ENCODE results near the gene RNF126.
"Not testable (repeated sequence)": the region's sequence is repeated elsewhere in the genome, so short reads cannot be mapped to it uniquely, and the experiment has no call there.

RNF126 gene

DNA sequence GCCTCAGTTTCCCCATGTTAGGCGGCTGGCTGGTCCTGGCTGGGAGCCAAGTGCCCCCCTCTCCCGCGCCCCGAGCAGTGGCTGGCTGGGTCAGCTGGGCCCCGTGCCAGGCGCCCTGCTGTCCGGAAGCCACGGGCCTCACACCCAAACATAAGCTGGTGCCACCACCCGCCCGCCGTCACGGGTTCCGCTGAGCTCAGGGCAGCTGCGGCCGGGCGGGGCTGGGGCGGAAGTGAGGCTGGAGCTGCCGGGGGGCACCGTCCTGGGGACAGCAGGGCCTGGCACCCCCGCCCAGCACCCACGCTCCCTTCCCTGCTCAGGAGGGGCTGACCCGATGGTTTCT, 54.0 kb downstream of the RNF126 start:
- no peak for DNase-seq

DNA sequence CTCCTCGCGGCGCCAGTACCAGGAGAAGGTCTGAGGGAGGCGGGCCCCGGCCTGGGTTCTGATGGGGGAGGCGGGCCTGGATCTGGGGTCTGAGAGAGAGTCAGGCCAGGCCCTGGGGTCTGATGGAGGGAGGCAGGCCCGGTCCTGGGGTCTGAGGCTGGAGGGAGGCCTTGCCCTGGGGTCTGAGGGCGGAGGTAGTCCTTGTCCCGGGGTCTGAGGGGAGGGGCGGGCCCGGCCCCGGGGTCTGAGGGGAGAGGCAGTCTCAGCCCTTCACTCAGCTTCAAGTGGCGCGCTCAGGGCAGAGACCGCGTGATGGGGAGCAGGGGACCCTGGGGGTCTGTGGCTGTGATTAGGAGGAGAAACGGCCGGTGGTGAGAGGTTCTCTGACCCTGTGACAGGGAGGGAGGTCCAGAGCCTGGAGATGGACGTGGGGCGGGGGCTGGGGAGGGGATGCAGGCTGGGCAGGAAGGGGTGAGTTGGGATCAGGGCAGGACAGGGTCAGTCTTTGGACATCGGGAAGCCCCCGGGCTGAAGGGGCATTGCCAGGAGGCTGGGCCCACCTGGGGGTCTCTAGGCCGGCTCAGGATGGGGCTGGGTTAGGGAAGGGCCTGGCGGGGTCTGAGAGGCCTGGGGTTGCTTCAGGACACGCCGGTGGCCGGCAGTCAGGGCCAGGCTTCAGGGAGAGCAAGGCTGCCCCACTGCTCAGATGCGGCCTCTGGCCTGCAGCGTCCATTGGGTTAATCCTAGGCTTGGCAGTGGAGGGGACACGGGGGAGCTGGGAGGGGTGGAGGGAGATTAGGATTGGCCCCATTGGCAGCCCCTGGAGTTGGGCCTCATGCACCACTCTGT, 54.6 kb downstream of the RNF126 start:
- no peak for DNase-seq

DNA sequence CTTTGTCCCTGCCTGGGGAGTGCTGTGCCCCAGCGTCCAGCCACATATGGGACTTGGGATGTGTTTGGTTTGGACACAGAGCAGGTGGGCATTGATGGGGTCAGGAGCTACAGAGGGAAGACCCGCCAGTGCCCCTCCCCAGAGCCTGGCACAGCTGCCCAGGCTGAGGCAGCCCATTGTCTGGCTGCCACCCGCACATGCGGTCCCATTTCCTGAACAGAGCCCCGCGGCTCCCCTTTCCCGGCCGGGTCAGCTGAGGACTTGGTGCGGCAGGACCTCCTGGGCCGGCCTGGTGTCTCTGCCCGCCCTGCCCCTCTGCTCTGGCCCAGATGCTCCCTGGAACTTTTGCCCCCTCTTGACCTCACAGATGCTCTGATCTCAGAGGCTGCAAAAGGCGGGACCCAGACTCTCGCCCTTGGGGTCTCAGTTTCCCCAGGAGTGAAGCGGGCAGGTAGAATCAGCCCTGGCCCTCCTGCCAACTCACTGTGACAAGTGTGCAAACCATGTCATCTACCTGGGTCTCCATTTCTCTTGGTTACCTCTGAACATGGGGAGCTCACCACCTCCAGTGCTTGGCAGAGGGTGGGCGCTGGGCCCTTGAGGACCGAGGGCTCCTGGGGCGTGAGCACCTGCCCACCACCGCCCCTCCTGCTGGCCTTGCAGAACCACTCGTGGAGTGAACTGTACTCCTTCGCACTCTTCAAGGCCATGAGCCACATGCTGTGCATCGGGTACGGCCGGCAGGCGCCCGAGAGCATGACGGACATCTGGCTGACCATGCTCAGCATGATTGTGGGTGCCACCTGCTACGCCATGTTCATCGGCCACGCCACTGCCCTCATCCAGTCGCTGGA, 55.5 kb downstream of the RNF126 start:
- DNase-seq = no peak

DNA sequence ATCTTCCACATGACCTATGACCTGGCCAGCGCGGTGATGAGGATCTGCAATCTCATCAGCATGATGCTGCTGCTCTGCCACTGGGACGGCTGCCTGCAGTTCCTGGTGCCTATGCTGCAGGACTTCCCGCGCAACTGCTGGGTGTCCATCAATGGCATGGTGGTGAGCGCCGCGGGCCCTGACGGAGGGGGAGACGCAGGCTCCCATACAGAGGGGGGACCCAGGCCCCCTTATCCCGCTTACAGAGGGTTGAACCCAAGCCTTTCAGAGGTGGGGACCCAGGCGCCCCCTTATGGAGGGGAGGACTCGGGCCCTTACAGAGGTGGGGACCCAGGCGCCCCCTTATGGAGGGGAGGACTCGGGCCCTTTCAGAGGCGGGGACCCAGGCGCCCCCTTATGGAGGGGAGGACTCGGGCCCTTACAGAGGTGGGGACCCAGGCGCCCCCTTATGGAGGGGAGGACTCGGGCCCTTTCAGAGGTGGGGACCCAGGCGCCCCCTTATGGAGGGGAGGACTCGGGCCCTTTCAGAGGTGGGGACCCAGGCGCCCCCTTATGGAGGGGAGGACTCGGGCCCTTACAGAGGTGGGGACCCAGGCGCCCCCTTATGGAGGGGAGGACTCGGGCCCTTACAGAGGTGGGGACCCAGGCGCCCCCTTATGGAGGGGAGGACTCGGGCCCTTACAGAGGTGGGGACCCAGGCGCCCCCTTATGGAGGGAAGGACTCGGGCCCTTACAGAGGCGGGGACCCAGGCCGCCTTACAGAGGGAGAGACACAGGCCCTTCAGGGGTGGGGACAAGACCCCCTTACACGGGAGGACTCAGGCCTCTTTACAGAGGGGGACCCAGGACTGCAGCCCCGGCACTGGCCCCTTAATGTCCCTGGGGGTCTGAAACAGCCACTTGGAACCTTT, 57.7 kb downstream of the RNF126 start:
- DNase-seq = not testable (repeated sequence)

DNA sequence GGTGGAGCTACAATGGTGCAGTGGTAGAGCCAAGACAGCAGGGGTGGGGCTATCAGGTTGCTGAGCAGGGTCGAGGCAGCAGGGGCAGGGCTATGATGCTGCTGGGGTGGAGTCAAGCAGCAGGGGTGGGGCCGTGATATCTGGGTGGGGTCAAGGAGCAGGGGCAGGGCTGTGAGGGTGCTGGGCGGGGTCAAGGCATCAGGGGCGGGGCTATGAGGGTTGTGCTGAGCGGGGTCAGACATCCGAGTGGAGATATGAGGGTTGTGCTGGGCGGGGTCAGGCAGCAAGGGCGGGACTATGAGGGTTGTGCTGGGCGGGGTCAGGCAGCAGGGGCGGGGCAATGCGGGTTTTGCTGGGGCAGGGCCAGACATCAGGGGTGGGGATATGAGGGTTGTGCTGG, 58.7 kb downstream of the RNF126 start:
- no peak for DNase-seq

DNA sequence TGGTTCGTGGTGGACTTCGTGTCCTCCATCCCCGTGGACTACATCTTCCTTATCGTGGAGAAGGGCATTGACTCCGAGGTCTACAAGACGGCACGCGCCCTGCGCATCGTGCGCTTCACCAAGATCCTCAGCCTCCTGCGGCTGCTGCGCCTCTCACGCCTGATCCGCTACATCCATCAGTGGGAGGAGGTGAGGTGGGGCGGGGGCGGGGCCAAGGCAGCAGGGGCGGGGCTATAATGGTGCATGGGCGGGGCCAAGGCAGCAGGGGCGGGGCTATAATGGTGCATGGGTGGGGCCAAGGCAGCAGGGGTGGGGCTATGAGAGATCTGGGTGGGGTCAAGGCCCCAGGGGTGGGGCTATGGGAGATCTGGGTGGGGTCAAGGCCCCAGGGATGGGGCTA, 59.2 kb downstream of the RNF126 start:
- DNase-seq = not testable (repeated sequence)

DNA sequence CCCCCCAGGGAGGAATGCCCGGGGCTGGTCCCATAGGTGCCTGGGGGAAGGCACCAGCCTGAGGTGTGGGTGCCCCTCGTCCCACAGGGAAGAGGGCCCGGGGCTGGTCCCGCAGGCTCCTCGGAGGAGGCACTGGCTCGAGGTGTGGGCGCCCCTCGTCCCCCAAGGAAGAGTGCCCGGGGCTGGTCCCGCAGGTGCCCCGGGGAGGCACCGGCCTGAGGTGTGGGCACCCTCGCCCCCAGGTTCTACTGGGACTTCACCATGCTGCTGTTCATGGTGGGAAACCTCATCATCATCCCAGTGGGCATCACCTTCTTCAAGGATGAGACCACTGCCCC, 59.7 kb downstream of the RNF126 start:
- not testable (repeated sequence) for DNase-seq

DNA sequence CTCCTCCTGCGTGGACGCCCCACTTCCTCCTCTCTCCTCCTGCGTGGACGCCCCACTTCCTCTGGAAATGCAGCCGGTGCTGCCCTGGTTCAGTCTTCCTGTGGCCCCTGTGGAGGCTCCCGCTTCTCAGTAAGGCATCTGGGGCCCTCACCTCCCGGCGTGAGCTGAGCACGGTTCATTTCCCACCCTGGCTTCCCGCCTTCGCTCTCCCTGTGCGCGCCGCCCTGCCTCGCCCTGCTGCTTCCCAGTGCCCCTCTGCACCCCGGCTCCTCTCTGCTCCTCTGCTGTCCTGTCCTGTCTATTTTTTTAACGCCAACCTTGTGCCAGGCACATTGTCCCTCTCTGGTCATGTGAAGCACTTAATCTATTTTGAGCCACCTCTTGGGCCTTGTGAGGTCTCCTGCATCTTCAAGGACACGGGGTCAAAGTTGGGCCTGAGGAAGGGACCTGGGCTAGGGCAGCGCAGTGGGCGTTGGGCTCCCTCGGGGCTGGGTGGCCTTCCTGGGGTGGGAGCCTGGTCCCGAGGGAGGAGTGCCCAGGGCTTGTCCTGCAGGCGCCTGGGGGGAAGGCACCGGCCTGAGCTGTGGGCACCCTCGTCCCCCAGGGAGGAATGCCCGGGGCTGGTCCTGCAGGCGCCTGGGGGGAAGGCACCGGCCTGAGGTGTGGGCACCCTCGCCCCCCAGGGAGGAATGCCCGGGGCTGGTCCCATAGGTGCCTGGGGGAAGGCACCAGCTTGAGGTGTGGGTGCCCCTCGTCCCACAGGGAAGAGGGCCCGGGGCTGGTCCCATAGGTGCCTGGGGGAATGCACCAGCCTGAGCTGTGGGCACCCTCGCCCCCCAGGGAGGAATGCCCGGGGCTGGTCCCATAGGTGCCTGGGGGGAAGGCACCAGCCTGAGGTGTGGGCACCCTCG, 60.4 kb downstream of the RNF126 start:
- no peak for DNase-seq

DNA sequence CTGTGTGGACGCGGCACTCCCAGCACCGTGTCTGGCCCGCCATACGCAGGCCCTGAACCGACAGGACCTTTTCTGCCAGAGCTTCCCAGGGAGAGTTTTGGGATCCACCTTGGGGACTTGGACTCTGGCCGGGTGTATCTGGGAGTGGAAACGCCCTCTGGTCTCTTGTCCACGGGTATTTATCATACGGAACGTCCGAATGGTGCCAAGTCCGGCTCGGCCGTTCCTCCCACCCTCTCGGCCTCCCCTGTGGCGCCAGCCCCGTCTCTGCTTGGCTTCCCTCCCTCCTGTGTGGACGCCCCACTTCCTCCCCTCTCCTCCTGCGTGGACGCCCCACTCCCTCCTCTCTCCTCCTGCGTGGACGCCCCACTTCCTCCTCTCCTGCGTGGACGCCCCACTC, 61.2 kb downstream of the RNF126 start:
- DNase-seq = no peak

DNA sequence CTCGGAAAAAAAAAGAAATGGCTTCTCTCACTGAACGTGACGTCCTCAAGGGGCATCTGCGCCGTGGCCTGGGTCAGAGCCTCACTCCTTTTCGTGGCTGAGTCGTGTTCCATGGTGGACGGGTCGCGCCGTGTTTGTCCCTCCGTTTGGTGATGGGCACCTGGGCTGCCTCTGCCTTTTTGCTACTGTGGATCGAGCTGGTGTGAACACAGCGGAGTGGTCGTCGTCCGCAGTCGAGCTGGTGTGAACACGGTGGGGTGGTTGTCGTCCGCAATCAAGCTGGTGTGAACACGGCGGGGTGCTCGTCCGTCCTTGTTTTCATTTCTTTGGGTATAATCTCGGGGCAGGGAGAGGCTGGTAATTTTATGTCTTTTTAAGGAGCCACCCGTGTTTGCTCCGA, 61.7 kb downstream of the RNF126 start:
- no peak for DNase-seq
